ENCODE data around the gene SLIT3. TPM values are rescaled to one million over a fixed set of nuclear protein-coding genes. Genes with fewer than 3 reads are reported as not detected.

SLIT3 gene
- total and polyA plus RNA-seq, 2 donors (not counting 3 experiments of a cell fraction or from before 2014, with no cell fraction given), result 0.90 to 1.0 TPM

DNA sequence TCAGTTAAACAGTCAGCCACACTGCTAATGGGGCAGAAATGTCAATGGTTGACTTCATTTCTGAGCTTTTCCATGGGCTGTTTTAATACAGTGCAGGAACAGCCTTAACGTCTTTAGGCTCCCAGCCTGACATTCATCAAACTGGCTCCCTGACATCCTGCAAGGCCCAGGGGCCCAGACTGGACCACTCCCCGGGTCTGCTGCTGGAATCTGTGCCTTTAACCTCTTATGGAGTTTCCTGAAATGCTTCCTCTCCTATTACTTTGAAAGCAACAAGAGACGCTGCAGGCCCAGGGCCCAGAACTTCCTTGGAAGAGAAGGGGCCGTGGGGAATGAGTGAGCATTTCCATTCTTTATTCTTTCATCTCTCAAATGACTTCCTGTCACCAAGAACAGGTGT, 504.9 kb downstream of the SLIT3 start:
- ChIA-PET POLR2A (no interaction called here), CTCF (interaction anchor here (0.7 kb wide), 1 partner anchor 17 kb away, joined by 3 read pairs; no protein-coding TSS in a partner anchor)
- Histone ChIP-seq H3K27me3 (ENCODE audit: control insufficient read depth in 2 of 2, insufficient read depth in 2 of 2, low read length in 2 of 2) (no peaks in the 10 kb centered on the region), H2AFZ (ENCODE audit: low read depth, low read length) (no peak overlapping the region), H3K27ac (ENCODE audit: insufficient read depth, low read depth, low read length) (no peak overlapping the region), H3K4me3 (replicated peaks in 1 of 3; ENCODE audit: insufficient read depth in 1 of 3, low read depth in 1 of 3, low read length in 3 of 3) (no peak overlapping the region), H3K9me3 (replicated peaks; ENCODE audit: control insufficient read depth, insufficient read depth, low read length) (no peaks in the 10 kb centered on the region), H3K4me2 (ENCODE audit: insufficient read depth, low read length) (no peak overlapping the region), H3K36me3 (ENCODE audit: control insufficient read depth in 2 of 2, extremely low read depth in 1 of 2, insufficient read depth in 2 of 2, low read length in 2 of 2) (no peaks in the 10 kb centered on the region), H4K20me1 (replicated peaks; ENCODE audit: control insufficient read depth, extremely low read depth, insufficient read depth, low read length) (no peaks in the 10 kb centered on the region), H3K4me1 (ENCODE audit: control insufficient read depth, extremely low read depth, insufficient read depth, low read length) (no peaks in the 10 kb centered on the region), H3K9me1 (replicated peaks; ENCODE audit: control insufficient read depth, extremely low read depth, insufficient read depth, low read length) (no peaks in the 10 kb centered on the region), H3K9ac (replicated peaks; ENCODE audit: extremely low read depth, insufficient read depth, low read length) (no peak overlapping the region), H3K79me2 (ENCODE audit: control insufficient read depth, insufficient read depth, low read length) (no peaks in the 10 kb centered on the region)
- no peak for FAIRE-seq
- BruUV-seq (replicated peaks), result no TSS peak
- no peak for DNase-seq (ENCODE audit: low read depth, low spot score)
- dilution Hi-C loops (cut with MboI; ENCODE audit: extremely low pct_ligation_motif_present, low sequenced_read_pairs) (no loop called here), intact Hi-C loops (cut with micrococcal nuclease) (no loop called here)
- TF ChIP-seq GATA2 (IDR thresholded peaks at IDR 0.05; ENCODE audit: insufficient read depth, insufficient read length, low read depth, low read length) (no peak), POLR2A (IDR thresholded peaks at IDR 0.05; ENCODE audit: low read depth, low read length) (no peak), EZH2 (IDR thresholded peaks at IDR 0.05; ENCODE audit: borderline replicate concordance, low read depth, low read length, severe bottlenecking) (no peak), POLR2AphosphoS5 (IDR thresholded peaks at IDR 0.05; ENCODE audit: insufficient read depth, low read depth, low read length) (no peak), JUN (IDR thresholded peaks at IDR 0.05; ENCODE audit: borderline replicate concordance, insufficient read depth, insufficient read length, low read depth) (no peak), FOS (IDR thresholded peaks at IDR 0.05; ENCODE audit: borderline replicate concordance, insufficient read depth, low read length) (no peak), MYC (IDR thresholded peaks at IDR 0.05; ENCODE audit: low read depth, low read length) (no peak)
- TF ChIP-seq, protein P1, sequence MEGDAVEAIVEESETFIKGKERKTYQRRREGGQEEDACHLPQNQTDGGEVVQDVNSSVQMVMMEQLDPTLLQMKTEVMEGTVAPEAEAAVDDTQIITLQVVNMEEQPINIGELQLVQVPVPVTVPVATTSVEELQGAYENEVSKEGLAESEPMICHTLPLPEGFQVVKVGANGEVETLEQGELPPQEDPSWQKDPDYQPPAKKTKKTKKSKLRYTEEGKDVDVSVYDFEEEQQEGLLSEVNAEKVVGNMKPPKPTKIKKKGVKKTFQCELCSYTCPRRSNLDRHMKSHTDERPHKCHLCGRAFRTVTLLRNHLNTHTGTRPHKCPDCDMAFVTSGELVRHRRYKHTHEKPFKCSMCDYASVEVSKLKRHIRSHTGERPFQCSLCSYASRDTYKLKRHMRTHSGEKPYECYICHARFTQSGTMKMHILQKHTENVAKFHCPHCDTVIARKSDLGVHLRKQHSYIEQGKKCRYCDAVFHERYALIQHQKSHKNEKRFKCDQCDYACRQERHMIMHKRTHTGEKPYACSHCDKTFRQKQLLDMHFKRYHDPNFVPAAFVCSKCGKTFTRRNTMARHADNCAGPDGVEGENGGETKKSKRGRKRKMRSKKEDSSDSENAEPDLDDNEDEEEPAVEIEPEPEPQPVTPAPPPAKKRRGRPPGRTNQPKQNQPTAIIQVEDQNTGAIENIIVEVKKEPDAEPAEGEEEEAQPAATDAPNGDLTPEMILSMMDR (IDR thresholded peaks at IDR 0.05; ENCODE audit: extremely low read depth in 1 of 2, insufficient read depth in 1 of 2, low read depth in 1 of 2, low read length in 2 of 2), result no peak
